Loucy (cell line): ENCODE measurements around the gene PCK1.

ENCODE experiments used
- EZH2phosphoT487 ChIP-seq: fragments of 200-600 bp; IDR thresholded peaks from 2 replicates; pipeline ENCODE4 v1.6.1; 2018; ENCODE audit warnings: antibody characterized with exemption, mild to moderate bottlenecking, moderate library complexity, borderline replicate concordance
- TF ChIP-seq, protein P1 (sequence below): fragments of 200-600 bp; sonication (generic); conservative IDR thresholded peaks from 2 replicates; pipeline ENCODE4 v1.5.1; 2014; ENCODE audit warnings: mild to moderate bottlenecking, antibody characterized with exemption, low read length

DNA sequence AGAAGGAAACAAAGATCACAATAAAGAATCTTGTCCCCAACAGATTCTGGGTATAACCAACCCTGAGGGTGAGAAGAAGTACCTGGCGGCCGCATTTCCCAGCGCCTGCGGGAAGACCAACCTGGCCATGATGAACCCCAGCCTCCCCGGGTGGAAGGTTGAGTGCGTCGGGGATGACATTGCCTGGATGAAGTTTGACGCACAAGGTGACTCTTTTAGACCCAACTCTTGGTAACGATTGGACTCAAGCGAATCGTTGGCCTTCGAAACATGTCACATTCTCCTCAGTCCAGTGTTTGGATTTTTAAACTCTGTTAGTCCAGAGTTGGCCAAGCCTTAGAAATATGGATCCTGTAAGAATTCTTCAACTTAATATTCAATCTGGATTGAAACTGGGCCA, 2.6 kb downstream of the PCK1 start:
- TF ChIP-seq, protein P1, sequence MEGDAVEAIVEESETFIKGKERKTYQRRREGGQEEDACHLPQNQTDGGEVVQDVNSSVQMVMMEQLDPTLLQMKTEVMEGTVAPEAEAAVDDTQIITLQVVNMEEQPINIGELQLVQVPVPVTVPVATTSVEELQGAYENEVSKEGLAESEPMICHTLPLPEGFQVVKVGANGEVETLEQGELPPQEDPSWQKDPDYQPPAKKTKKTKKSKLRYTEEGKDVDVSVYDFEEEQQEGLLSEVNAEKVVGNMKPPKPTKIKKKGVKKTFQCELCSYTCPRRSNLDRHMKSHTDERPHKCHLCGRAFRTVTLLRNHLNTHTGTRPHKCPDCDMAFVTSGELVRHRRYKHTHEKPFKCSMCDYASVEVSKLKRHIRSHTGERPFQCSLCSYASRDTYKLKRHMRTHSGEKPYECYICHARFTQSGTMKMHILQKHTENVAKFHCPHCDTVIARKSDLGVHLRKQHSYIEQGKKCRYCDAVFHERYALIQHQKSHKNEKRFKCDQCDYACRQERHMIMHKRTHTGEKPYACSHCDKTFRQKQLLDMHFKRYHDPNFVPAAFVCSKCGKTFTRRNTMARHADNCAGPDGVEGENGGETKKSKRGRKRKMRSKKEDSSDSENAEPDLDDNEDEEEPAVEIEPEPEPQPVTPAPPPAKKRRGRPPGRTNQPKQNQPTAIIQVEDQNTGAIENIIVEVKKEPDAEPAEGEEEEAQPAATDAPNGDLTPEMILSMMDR: no peak
- TF ChIP-seq EZH2phosphoT487: no peak
